SKM-1 treated with dmso at 0.1 percent for 144 hours (cell line): ENCODE measurements around the gene NID1.
"Not testable (repeated sequence)": the region's sequence is repeated elsewhere in the genome, so short reads cannot be mapped to it uniquely, and the experiment has no call there.

ENCODE experiments used
- DNase-seq: peaks from one replicate; lab custom pipeline; 2025; ENCODE audit not compliant: unreplicated experiment; lab: John Stamatoyannopoulos, UW

NID1 gene

DNA sequence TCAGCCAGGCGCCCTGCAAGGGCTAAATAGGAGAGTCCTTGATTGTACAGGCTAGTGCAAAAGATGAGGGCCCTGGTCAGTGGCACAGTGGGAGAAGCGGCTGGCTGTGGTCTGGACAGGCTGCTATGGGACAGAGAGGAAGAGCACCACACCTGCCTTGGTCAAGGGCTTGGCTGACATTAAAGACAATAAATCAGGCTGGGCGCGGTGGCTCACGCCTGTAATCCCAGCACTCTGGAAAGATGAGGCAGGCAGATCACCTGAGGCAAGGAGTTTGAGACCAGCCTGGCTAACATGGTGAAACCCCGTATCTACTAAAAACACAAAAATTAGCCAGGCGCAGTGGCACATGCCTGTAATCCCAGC is 62.9 kb downstream of the NID1 start:
- DNase-seq, result no peak

DNA sequence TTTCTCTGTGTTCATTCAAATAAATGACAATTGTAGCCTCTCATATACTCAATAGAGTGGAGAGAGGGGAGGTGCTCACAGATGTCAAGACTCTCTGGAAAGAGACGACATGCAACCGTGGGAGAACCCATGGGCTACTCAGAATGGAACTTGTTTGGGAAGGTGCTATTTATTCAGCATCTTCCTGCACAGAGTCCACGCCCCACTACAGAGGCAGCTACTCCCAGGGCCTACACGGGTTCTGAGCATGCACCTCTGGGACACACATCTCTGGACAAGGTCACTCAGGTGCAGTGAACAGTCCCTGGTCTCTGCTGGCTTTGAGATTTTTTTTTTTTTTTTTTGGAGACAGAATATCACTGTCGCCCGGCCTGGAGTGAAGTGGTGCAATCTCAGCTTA is 64.1 kb downstream of the NID1 start:
- no peak for DNase-seq

DNA sequence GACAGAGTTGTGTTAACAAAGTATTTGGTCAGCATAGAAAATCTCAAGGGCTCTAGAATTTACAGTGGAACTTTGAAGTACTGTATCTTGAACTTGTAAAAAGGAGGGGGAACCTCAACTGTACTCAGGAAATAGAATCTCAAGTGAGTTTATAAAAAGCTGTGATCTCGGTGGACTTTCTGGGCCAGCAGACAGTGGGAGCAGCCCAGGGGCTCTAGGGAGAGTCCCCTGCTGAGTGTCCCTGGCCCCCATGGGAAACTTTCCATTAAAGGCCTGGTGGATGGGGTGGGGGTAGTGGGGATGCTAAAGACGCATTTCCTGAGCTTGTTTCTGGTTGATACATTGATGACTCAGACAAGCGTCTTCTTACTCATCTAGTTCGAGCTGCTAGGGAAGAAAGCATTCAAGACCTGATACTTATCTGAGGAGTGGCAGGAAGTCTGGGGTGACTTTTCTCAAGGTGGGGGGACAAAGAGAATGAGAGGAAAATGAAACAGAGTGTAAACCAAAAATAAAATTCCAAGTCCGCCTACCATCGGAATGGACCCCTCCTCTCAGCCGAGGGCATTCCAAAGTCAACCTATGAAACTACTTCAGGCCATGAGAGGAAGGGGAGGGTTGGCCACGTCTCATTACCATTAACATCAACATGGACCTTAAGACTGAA is 65.5 kb downstream of the NID1 start:
- DNase-seq, result no peak

DNA sequence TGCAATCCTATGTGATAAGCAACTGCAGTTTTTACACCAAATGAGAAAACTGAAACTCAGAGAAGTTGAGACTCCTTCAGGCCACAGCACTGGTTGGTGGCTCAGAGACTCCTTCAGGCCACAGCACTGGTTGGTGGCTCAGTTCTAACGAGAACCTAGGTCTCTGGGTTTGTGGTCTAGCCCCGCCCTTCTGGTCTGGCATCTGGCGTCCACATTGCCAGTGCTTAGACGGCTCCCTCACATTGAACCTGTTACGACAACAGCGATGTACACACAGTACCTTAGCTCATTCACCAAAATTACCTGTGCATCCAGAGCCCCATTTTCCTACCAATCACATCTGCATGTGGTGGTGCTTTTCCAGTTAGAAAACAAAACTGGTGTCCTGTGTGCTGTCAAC is 66.1 kb downstream of the NID1 start:
- DNase-seq, result no peak

DNA sequence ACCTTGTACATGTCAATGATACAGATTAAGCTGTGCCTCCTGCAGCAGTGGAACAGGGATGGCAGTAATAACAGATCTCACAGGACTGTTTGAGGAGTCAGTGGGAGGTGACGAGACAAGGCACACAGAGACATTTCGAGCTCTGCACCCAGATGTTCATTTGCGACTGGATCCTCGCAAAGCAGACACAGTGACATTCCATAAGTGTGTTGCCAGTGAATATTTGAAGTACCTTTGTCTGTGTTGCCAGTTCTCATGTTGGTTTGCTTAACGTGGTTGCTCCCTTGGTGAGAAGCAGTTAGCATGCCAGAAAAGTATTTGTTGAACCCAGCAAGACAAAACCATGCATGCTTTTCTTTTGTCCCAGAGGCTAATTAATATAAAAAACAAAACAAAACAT is 67.0 kb downstream of the NID1 start:
- DNase-seq, result no peak

DNA sequence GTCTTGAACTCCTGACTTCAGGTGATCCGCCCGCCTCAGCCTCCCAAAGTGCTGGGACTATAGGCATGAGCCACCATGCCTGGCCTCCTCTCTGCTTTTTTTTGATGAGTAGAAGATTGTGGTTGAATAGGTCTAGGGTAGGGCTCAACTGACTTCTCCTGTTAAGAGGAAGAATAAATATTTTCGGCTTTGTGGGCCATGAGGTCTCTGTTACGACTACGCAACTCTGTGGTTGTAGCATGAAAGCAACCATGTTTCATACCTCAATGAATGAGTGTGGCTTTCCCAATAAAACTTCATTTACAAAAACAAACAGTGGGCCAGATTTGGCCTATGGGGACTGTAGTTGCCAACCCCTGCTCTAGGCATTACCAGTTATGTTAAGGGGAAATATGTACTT is 67.8 kb downstream of the NID1 start:
- peak; percentile 62 for DNase-seq

DNA sequence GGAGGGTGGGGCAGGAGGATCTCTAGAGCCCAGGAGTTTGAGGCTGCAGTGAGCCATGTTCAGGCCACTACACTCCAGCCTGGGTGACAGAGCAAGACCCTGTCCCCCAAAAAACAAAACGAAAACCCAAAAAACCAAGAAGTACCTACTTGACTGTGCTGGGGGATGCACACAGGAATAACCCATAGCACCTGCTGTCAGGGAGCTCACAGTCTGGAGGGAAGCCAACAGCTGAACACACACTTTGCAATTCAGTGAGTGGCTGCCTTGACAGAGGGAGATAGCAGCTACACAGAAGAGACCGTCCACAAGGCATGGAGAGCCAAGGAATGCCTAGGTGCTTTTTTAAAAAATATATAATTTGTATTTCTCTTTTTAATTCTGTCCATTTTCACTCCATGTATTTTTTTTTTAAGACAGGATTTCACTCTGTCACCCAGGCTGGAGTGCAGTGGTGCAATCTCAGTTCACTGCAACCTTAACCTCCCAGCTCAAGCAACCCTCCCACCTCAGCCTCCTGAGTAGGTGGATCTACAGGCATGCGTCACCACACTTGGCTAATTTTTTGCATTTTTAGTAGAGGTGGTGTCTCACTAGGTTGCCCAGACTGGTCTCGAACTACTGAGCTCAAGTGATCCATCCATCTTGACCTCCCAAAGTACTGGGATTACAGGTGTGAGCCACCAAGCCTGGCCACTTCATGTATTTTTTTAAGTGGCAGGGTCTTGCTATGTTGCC is 68.7 kb downstream of the NID1 start:
- DNase-seq, result no peak

DNA sequence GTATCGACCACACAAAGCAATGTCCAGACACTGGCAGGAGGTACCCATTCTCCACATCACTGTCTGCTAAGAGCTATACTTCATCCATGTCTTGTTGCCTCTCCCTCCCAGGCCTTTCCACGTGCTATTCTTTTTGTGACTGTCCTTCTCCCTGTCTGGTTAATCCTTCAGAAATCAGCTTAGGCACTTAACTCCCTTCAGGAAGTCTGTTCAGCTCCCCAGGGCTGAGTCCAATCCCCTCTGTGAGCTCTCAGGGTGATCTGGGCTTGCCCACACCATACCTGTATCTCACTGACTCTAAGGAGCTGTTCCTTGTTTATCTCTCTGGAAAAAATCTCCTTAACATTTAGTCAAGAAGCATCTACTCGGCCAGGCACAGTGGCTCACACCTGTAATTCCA is 69.4 kb downstream of the NID1 start:
- no peak for DNase-seq

DNA sequence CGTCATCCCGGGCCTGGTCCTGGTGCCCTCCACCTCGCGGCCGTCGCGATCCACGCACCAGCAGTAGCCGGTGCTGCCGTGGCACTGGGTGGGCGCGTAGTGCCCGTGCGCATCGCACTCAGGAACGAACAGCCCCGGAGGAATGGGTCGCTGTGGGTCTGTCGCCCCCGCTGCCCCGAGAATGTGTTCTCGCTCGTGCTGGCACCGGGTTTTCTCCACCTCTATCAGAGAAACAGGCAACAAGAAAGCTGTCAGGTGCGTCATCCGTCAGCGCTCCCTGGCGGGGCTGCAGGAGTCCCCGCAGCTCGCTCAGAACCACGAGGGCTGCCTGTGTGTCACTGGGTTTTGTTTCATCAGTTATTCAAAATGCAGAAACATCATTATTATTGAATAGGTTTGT is 71.2 kb downstream of the NID1 start:
- DNase-seq, result no peak

DNA sequence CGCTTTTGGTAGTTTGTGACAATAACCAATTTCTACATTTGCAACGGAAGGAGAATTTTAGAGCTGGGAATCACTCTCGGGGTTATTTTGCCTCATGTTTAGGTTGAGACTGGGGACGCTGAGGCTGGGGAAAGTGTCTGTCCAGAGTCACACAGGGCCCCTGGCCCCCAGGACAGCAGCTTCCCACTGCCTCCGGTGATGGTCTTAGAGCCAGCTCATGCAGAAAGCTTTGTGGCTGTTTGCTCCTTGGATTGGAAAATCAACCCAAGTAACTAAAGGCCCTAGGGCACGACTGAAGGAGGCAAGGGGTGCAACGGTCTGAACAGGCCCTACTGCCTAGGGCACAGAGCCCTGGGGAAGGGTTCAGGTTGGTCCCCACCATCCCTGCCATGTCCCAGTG is 72.0 kb downstream of the NID1 start:
- no peak for DNase-seq

DNA sequence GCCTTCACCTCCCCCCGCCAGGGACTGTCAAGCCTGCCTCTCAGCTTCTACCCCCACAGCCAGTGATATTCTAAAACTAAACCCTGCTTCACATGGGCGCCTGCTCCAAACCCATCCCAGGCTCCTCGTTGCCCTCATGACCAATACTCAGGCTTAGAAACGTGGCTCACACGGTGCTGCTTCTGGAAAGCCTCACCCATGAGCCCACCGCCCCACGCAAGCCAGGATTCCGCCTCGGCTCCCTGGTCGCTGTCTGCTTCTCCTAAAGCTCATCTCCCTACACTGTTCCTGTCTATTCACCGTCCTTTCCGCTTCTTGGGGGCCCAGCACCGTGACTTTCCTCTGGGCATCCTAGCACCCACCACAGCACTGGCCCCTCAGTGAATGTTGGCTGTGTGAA is 72.5 kb downstream of the NID1 start:
- no peak for DNase-seq

DNA sequence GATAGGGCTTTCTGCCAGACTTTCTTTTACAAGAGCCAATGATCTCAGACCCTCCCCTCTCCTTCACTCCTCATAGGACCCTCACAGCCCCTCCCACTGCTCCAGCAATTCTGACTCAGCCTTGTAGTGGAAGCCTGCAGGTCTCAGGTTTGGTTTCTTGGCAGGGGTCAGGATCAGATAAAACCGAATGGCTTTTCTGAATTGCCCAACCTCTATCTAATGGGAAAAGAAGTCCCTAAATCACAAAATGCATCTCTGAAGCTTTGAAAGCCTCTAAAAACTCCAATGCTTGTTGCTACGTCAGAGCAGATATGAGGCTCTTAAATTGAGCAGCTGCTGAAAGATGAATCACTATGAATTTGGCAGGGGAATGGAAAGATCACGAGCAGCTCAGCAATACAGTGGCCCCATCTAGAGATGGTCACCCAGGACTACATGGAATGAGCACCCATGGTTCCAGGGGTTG is 74.5 kb downstream of the NID1 start:
- DNase-seq, result no peak

DNA sequence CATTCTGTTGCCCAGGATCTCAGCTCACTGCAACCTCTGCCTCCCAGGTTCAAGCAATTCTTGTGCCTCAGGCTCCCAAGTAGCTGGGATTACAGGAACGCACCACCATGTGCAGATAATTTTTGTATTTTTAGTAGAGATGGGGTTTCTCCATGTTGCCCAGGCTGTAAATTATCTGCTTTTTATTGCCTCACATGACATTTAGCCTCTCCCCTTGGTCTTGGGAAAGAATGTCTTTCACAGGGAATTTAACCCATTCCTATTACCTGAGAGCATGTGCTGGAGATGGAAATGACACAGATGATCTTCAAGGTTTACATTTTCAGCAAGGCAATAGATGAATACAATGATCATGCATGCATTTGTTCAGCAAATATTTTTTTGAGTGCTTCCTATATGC is 75.8 kb downstream of the NID1 start:
- no peak for DNase-seq

DNA sequence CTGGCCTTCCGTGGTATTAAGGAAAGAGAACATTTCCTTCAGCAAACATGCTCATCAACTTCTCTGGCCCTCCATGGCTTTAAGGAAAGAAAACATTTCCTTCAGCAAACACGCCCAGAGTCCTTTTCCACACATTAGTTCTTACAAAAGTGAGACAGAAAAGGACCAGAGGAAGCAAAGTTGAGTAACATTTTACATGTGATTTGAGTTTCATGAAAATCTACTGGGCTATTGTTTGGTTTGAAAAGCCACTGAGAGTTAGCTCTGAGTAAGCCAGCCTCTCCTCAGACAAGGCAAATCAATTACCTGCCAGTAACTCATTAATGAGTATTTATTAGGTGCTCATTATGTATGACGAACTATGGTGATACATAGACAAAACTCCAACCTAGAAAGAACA is 78.0 kb downstream of the NID1 start:
- DNase-seq, result no peak

DNA sequence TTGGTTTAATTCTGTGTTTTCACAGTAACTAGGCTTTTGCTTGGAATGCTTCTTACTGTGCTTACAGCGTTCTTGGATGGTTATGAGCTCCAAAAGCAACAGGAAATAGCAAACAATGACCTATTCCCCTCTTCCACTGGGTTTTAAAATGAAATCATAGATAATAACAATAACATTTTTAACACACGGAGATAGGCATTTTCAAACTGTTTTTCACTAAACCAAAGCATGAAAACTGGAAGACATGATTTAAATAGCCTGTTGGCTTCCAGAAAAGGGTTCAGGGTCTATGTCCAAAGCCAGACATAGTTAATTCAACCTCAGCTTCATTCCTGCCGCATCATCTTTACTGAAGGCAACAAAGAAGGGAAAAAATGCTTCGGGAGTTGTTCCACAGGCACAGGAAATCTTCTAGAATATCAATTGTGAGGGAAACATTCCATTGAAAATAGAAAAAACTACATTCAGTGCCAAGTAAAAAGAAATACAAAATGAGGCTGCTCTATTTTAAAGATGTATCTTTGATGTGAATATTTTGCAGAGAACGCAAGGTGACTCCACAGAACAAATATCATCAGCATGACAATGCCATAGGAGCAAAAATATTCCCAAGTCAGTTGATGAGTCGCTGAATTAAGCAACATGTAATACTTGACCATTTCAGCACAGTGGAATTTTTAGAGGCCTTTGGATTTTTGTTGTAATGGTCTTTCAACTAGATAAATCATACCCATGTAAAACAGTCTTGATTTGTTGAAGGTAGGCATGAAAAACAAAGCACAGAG is 80.7 kb downstream of the NID1 start:
- DNase-seq, result no peak

DNA sequence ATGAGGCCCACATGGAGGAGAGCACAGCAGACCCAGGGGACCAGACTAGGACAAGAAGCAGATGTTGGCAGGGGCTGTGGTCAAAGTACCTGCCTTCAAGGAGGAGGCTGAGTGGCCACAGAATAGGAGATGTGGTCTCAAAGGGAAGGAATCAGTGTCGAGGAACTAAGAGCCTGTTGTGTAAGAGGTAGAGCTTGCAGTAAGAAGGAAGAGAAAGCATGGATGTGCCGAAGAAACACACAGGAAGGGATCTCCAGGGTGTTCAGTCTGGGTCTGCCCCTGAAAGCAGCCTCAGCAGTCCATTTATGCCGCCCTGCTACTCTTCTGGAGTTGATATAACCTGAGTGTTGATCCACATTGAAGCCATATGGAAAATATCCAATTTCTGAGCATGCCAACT is 83.9 kb downstream of the NID1 start:
- peak; percentile 94 for DNase-seq

DNA sequence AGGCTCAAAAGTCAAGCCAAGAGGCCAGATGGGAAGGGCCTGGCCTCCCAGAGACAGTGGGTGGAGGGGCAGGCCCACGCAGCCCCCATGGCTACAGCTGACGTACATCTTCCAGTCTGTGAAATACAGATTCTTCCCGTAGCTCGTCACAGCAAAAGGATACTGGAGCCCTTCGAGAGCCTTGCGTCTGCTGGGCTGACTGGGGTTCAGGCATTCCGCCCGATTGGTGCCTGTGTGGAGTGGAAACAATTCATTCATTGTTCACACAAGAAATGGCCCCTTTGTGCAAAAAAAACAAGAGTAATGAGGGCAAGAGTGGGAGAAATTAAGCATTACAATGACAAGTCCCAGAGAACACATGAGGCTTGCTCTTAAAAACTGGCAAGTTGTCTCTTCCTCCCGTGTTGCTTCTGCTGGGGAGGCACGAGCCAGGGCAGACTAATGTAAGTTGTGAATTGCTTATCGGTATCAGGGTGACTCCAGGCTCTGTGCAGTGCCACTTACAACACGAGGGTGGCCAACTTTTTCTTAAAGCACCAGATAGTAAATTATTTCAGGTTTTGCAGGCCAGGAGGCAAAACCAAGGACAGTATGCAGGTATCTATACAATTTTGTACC is 85.1 kb downstream of the NID1 start:
- DNase-seq, result no peak

DNA sequence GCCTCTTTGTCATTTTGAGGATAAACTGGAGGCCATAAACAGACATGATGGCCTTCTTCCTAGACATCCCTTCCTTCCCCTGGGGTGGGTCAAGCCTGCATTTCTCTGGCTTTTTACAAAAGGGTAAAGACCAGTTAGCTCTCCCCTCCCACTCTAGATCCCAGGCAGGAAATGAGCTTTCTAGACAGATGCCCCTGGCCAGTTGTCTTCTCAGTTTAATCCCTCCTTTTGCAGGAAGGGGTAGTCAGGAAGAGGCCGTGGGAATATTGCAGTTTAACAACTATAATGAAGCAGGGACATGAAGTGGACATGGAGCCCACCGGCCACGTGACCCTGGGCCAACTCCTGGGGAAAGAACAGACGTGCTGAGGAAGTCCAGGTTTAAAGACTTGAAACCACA is 85.7 kb downstream of the NID1 start:
- DNase-seq, result no peak

DNA sequence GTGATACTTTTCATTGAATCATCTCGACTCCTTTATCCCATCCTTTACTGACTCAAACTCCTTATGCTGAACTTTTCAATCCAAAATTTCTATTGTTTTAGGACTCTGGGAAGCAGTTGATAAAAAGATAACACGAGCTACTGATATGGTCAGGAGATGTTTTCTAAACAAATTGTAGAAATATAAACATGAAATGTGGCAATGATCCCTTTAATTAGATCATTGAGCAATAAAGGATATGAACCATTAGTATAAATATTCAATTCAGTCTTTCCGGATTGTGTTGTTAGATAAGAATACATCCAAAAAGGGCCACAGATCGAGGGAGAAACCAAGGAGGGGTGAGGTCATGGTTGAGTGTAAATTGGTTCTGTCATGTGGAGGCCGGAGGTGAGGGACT is 88.4 kb downstream of the NID1 start:
- DNase-seq, result no peak

DNA sequence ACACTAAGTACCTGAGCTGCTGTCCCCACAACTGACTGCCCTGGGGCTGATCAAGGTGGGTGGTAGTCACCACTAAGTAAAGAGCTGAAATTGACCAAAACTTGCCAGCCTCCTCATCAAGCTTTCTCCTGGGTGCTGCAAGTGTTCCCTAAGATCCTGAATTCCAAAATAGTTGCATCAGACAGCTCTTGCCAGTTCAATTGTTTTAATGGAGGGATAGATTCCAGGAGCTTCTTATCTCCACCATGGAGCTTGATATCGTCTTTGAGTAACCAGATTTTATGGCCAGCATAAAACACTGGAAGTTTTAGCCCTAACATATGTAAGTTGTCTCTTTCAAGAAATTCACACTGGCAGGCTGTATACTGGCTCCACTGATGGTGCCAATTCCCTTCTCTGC is 90.3 kb downstream of the NID1 start:
- DNase-seq, result no peak

DNA sequence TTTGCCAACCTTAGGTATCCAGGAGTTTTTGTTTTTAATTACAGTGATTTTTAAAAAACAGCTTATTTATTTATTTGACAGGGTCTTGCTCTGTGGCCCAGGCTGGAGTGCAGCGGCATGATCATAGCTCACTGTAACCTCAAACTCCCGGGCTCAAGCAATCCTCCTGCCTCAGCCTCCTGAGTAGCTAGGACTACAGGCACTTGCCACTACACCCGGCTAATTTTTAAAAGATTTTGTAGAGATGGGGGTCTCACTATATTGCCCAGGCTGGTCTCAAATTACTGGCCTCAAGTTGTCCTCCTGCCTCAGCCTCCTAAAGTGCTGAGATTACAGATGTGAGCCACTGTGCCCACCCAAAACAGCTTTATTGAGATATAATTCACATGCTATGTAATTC is 92.2 kb downstream of the NID1 start:
- not testable (repeated sequence) for DNase-seq

DNA sequence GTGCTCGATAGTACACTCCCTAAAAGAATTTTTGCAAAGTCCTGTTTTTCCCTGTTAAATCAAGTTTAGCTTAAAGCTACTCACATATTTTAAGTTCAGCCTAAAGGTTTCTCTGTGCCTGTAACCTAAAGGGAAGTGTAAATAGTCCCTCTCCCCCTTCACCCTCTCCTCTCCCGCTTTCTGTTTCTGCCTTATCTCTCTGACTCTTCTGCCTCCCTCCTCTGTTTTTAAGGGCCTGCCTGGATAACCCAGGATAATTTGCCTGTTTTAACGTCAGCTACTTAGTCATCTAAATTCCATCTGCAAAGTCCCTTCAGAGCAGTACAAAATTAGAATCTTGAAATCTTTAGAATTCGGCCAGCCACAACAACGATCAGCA is 92.6 kb downstream of the NID1 start:
- DNase-seq, result no peak
